GM12875 (cell line): ENCODE results near the gene RSRC1.

Experiments used
- H3K4me3 ChIP-seq: one replicate; pipeline ENCODE4 v1.5.1; 2011; ENCODE audit warnings: low read depth, low read length, control low read depth
- CTCF ChIP-seq: IDR thresholded peaks from 2 replicates; pipeline ENCODE4 v1.5.1; 2011; ENCODE audit warnings: low read depth, mild to moderate bottlenecking, control low read depth, inconsistent platforms, low read length, moderate library complexity, borderline replicate concordance; ENCODE audit not compliant: insufficient read depth

Gene RSRC1

GRCh38 chr3:158160958-158161357 lies 51.1 kb downstream of the RSRC1 start:
- no peak overlapping the region for H3K4me3 ChIP-seq
- TF ChIP-seq CTCF = no peak

- TF ChIP-seq CTCF = no peak
- H3K4me3 ChIP-seq = no peak overlapping the region
These were observed 55.3 kb downstream of the RSRC1 start for GRCh38 chr3:158165141-158165655.

- H3K4me3 ChIP-seq = no peak overlapping the region
- no peak for TF ChIP-seq CTCF
These were observed 55.8 kb downstream of the RSRC1 start for GRCh38 chr3:158165730-158166129.

GRCh38 chr3:158166223-158166622 lies 56.3 kb downstream of the RSRC1 start:
- TF ChIP-seq CTCF = no peak
- no peak overlapping the region for H3K4me3 ChIP-seq

GRCh38 chr3:158167737-158168557 lies 58.1 kb downstream of the RSRC1 start:
- H3K4me3 ChIP-seq = no peak overlapping the region
- TF ChIP-seq CTCF = no peak

GRCh38 chr3:158169091-158169491 lies 59.2 kb downstream of the RSRC1 start:
- H3K4me3 ChIP-seq = no peak overlapping the region
- no peak for TF ChIP-seq CTCF

- H3K4me3 ChIP-seq = no peak overlapping the region
- no peak for TF ChIP-seq CTCF
These were observed 71.2 kb downstream of the RSRC1 start for GRCh38 chr3:158181096-158181495.
